ENCODE results near the gene CHRM4.
"Not testable (repeated sequence)": the region's sequence is repeated elsewhere in the genome, so short reads cannot be mapped to it uniquely, and the experiment has no call there.

CHRM4 gene

DNA sequence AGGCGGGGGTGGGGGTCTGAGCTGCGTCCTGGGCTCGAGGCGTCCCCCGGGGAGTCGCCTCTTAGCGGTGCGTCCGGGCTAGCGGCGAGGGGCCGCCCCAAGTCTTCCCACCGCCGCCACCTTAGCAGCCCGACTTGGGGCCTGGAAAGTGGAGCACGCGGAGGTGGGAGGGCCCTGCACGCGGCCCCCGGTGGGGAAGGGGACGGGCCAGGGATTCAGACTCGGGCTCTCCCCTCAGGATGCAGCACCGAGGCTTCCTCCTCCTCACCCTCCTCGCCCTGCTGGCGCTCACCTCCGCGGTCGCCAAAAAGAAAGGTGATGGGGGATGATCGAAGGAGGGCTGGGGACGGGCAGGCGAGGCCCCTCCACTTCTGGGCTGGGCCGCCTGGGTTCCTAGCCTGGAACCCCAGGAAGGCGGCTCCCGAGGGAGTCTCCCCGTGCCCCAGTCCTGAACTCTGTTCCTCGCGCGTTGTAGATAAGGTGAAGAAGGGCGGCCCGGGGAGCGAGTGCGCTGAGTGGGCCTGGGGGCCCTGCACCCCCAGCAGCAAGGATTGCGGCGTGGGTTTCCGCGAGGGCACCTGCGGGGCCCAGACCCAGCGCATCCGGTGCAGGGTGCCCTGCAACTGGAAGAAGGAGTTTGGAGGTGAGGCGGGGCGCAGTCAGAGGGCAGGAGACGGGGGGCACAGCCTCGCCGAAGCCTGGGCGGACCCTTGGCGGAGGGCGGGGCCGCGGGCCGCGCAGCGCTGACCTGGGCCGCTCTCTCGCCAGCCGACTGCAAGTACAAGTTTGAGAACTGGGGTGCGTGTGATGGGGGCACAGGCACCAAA lies 9.5 kb downstream of the CHRM4 start:
- DNase-seq, result no peak

DNA sequence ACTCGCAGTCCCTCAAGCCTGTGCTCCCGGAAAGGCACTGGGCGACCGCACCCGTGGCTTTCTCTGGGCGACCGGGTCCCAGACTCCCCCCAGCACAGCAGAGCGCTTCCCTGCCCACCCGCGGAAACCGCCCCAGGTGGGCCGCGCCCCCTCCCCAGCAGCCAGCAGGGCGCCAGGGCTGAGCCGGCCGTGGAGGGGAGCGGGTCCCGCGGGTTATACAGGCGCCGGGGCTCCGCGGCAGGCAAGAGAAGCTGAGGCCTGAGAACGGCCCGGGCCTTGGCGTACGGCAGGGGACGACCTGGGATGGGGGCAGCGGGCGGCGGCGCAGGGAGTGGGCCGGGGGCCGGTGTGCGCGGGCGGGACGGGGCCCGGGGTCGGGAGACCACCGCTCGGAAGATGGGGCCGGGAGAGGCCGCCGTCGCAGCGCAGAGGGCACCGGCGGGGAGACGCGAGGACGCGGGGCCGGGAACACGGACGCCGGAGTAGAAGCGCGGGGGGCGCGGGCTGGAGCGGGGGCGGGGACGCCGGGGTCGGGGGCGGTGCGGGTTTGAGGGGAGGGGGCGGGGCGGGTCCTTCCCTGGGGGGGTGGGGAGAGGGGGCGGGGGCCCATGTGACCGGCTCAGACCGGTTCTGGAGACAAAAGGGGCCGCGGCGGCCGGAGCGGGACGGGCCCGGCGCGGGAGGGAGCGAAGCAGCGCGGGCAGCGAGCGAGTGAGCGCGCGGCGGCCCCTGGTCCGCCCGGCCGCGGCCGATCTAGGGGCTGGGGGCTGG lies 10.3 kb downstream of the CHRM4 start, which contains the start of gene MDK:
TSS of gene MDK (plus strand) at position 622 of the 771 bp plus-strand sequence. CDS start 389 bp downstream, outside the sequence.
- no peak for DNase-seq

DNA sequence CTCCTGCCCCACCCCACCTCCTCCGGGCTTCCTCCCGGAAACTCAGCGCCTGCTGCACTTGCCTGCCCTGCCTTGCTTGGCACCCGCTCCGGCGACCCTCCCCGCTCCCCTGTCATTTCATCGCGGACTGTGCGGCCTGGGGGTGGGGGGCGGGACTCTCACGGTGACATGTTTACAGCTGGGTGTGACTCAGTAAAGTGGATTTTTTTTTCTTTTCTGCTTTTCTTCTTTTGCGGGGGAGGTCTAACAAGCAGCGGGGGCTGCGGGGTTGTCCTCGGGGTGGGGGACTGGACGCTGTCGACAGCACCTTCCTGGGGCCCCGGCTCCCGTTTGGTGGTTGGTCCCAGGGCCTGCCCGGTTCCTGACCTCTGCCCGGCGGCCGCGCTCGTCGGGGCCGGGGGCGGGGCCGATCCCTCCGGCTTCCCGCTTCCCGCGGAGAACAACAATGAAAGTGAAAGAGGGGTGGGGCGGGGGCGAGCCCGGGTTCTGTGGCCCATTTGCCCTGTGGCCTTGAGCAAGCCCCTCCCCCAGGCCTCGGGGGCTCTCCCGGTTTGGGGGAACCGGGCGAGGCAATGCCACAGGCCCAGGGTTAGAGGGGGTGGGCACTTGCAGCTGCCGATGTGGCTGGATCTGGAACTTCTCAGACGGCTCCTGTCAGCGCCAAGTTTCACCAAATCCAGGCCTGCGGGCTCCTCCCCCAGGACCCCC lies 11.1 kb downstream of the CHRM4 start:
- no peak for DNase-seq

DNA sequence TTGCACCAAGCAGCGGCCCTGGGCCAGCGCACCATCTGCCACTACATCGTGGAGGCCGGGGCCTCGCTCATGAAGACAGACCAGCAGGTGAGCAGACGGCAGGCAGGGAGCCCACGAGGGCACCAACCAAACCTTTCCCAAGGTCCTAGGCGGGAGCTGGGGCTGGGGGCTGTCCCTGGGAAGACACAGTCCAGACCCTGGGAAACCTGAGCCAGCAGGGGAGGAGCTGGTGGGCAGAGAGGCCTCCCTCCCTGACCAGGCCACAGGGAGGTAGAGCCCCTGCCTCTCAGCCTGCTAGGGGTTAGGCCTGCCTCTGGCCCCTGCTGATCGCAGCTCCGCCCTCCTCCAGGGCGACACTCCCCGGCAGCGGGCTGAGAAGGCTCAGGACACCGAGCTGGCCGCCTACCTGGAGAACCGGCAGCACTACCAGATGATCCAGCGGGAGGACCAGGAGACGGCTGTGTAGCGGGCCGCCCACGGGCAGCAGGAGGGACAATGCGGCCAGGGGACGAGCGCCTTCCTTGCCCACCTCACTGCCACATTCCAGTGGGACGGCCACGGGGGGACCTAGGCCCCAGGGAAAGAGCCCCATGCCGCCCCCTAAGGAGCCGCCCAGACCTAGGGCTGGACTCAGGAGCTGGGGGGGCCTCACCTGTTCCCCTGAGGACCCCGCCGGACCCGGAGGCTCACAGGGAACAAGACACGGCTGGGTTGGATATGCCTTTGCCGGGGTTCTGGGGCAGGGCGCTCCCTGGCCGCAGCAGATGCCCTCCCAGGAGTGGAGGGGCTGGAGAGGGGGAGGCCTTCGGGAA lies 11.9 kb downstream of the CHRM4 start:
- not testable (repeated sequence) for DNase-seq

DNA sequence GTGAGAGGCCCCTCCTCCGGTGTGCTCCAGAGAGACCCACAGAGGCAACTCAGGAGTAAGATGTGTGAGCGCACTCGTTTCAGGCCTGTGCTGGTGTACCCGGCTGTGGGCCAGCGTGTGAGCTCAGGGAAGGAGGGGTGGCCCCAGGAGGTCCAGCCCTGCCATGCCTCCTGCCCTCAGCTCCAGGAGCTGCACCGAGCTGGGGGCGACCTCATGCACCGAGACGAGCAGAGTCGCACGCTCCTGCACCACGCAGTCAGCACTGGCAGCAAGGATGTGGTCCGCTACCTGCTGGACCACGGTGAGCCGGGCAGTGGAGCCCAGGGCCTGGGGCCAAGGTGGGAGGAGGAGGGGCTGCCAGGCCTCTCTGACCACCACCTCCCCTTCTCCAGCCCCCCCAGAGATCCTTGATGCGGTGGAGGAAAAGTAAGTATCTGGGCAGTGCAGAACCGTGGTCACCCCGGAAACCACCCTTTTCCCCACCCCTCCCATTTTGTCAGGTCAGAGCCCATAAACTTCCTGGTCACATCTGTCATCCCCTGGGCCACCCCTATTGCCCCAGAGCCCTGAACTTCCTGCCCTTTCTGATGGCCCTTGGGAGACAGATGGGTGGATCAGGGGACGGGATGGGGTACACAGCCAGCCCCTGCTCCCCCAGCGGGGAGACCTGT lies 12.6 kb downstream of the CHRM4 start:
- DNase-seq, result no peak

DNA sequence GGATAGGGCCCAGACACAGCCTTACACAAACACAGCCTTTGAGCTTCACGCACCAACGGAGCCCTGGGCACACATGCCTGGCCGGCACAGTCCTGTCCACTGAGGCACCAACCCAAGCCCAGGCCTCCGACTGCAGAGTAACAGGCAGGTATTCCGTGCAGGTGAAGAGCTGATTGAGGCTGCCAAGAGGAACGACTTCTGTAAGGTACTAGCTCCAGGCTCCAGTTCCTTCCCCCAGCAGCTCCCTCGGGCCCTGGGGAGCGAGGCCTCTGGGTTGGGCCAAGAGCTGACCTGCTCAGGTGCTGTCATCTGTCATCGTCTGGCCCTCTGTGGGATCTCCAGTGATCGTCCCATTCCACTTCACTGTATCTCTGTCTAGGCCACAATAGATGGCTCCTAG lies 13.3 kb downstream of the CHRM4 start:
- no peak for DNase-seq

DNA sequence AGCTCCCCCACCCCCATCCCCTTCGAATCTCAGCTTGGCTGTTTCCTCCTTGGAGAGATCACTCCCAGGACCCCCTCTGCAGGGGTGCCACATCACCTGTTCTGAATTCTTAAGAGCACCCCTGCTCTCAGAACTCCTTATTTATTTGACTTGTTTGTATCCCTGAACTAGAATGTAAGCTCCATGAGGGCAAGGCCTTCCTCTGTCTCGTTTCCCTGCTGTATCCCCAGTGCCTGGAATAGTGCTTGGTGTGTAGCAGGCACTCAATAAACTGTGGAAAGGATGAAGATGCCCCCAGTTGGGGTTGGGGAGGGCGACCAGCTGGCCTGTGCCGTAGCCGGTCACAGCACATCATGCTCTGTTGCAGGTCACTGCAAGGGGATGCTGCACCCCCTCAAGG lies 13.7 kb downstream of the CHRM4 start:
- DNase-seq, result no peak

DNA sequence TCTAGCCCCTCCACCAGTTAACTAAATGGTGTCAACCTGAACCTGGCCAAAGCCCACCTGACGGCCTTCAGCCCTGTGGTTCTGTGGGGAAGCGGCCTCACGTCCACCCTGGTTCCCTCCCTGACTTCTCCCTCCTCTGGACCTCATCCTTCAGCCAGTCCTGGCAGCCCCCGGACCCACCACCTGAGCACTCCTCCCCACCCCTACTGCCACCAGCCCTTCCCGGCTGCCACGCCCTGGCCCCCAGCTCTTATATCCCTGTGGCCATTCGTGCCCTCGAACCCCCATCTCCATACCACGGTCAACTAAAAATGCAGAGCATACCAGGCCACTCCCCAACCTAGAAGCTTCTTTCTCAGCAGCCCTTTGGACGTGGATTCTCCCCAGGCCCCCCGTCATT lies 14.3 kb downstream of the CHRM4 start:
- DNase-seq, result no peak

DNA sequence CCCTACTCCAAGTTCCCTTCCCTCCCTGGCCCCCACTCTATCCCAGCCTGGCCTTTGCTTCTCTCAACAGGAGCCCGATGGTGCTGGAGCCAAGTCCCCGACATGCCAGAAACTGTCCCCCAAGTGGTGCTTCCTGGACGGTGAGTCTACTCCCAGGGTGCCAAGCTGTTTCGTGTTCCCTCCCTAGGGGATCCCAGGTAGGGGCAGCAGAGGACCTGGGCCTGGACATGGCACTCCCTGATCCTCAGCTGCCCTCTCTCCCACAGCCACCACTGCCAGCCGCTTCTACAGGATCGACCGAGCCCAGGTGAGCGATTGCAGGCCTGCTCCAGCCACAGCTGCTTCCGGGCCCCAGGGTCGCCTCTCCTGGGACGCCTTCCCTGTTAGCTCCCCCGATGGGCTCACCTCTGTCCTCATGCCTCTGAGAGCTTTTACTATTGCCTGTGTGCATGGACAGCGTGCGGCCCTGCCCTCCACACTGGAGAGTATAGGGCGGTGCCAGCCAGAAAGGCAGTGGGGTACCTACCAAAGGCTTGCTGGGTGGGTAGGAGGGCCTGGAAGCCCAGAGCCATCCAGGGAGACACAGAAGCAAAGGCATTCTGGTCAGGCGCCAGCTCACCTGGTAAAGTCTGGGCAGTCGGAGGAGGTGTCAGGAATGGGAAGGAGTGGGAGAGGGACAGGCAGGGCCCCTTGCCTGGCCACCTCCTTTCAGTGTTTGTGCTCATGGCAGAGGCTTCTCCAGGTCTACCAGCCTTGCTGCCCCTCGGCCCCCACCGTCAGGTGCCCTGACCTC lies 15.1 kb downstream of the CHRM4 start:
- no peak for DNase-seq

DNA sequence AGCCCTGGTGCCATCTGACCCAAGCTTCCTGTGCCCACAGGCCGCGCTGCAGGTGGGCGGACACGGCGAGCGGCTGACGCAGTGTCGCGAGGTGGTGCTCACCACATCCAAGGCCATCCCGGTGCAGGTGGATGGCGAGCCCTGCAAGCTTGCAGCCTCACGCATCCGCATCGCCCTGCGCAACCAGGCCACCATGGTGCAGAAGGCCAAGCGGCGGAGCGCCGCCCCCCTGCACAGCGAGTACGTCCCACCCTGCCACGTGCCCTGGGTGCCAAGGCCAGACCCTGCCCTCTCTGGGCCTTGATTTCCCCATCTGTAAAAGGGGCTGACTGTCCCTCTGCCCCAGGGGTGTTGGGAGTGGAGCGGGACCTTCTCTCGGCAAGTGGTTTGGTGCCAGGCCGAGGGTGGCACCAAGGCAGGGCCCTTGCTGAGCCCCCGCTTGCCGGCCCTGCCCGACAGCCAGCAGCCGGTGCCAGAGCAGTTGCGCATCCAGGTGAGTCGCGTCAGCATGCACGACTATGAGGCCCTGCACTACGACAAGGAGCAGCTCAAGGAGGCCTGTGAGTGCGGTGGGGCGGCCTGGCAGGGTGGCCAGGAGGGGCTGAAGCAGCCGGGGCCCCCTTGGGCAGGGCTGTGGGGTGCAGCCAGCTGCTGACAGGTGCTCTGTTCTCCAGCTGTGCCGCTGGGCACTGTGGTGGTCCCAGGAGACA lies 16.0 kb downstream of the CHRM4 start:
- no peak for DNase-seq

DNA sequence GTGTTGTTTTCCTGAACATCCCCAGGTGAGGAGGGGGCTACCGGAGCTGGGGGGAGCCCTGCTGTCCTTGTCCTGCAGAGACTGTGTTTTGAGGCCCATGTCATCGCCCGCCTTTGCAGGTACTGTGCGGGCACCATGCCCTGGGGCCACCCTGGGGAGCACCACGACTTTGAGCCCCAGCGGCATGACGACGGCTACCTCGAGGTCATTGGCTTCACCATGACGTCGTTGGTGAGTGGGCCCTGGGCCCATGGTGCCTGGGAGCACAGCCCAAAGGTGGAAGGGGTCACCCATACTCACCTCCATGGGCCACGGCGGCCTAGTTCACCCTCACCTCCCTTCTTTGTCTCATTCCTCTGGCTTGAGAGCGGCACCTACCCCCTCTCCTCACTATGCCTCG lies 16.8 kb downstream of the CHRM4 start:
- DNase-seq, result no peak

DNA sequence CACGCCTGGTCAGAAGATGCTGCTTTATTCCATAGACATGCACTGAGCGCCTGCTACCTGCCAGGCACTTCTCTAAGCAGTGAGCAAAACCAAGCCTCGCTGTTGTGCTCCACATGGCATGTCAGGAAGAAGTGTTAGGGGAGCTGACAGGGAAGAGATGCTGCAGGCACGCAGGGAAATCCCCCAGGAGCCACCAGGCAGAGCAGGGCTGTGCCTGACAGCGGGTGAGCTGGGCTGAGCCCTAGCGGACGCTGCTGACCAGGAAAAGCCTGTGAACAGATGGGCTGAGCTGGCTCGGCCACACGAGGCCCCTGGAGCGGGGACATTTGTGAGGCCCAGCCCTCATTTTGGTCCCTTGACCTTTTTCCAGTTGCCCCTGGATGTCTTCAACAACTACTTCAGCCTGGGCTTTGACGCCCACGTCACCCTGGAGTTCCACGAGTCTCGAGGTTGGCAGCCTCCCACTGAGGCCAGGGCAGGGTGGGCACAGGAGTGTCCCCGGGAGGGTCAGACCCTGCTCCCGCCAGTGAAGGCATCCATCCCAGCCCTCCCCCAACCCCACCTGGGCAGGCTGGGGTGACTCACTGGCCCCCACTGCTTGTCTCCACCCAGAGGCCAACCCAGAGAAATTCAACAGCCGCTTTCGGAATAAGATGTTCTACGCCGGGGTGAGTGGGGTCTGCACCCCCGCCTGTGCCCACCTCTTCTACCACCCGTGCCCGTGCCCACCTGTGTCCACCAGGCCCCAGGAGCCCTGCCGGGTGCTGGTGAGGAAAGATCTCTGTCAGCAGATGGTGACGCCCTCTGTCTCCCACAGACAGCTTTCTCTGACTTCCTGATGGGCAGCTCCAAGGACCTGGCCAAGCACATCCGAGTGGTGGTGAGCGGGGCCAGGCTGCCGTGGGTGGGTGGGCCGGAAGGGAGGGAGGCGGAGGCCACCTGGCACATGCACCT lies 17.5 kb downstream of the CHRM4 start:
- no peak for DNase-seq

DNA sequence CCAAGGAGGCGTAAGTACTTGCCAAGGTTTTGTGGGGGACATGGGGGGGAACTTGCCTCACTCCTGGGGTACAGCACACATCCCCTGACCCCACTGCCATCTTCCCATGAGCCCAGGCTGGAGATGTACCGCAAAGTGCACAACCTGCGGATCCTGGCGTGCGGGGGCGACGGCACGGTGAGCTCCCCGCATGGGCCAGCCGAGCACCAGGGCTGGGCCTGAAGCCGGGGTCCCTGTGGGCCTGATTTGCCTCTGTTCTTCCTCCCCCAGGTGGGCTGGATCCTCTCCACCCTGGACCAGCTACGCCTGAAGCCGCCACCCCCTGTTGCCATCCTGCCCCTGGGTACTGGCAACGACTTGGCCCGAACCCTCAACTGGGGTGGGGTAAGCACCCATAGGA lies 19.1 kb downstream of the CHRM4 start:
- DNase-seq, result not testable (repeated sequence)

DNA sequence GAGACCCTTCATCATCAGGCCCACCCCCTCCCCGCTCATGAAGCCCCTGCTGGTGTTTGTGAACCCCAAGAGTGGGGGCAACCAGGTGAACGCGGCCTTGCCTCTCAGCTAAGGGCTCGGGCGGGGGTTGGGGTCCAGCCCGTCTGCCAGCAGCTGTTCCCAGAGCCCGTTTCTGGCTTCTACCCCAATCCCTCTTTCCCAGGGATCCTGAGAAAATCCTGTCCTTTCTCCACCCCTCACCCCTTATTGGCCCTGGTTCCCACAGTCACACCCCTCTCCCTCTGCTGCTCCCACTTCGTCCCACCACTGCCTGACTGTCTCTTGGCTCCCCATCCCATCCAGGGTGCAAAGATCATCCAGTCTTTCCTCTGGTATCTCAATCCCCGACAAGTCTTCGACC lies 19.5 kb downstream of the CHRM4 start:
- DNase-seq, result no peak

DNA sequence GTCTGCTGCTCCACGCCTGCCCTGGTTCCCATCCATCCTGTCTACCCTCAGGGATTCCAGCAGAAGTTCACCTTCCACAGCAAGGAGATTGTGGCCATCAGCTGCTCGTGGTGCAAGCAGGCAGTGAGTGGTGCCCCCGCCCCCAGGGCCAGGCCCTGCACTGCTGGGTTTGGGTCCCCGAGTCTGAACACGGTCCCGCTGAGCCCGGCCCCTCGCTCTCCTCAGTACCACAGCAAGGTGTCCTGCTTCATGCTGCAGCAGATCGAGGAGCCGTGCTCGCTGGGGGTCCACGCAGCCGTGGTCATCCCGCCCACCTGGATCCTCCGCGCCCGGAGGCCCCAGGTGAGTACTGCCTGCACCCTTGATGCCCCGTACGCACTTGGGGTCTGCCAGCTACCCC lies 20.3 kb downstream of the CHRM4 start:
- DNase-seq, result not testable (repeated sequence)

DNA sequence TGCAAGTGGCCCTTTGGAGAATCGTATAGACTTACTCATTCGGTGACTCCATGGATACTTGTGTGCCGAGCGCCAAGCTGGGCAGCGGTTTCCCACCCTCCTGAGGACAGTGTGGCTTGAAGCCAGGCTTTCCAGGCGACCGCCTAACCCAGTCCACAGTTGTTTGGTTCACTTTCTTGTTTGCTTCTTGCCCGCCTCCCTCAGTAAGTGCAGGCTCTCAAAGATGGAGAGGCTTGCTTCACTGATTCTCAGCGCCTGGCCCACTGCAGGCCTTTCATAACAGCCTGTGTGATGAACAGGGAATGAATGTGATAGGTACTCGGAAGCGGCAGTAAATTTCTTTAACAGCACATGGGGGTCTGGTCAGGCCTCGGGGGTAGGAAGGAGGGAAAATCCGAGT lies 21.3 kb downstream of the CHRM4 start:
- no peak for DNase-seq

DNA sequence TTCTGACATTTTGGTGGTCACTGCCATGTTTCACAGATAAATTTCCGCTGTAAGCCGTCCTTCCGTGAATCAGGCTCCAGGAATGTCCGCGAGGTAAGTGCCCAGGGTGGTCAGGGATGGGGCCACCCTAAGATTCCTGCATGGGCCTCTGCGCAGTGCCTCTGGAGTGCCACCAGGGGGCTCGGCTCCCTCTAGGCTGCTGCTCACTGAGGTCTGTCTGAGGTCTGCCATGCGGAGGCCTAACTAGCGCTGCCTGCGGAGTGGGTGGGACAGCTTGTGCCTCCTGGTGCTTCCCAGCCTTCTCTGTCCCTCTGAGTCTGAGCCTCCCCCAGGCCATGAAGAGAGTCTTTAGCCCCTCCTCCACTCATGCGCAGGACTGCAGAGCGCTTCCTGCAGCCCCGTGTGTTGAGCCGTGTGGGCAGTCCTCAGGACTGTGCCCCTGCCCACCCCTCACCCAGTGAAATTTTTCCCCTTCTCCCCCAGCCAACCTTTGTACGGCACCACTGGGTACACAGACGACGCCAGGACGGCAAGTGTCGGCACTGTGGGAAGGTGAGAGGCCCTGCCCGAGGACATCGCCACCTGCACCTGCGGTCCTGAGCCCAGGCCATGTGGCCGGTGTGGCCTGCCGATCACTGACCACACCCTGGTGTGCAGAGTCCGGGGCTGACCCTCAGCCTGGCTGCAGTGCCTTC lies 22.0 kb downstream of the CHRM4 start:
- DNase-seq, result peak; percentile 86

DNA sequence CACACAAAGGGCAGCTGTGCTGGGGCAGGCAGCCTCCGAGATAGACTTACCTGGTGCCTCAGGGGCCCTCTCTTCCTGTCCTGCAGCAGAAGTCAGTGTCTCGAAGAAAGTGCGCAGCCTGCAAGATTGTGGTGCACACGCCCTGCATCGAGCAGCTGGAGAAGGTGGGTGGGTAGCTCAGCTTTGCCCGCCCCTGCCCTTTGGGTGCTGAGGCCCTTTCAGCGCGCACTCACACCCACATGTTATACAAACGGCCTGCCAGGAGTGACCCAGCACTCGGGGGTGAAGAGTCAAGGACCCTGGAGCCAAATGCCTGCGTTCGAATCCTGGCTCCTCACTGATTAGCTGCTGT lies 23.7 kb downstream of the CHRM4 start:
- DNase-seq, result no peak

Data from hematopoietic multipotent progenitor cell treated with erythropoietin and hydrocortisone succinate and interleukin-3 and kit ligand, for 6 days (in vitro differentiated cells).